GM21360 (cell line): ENCODE results near the gene RAB9A.
"Not testable (repeated sequence)": the region's sequence is repeated elsewhere in the genome, so short reads cannot be mapped to it uniquely, and the experiment has no call there.

ENCODE experiments used
- ATAC-seq: cut with Tn5 transposase; IDR thresholded peaks from one replicate; pipeline ENCODE4 v1.9.1; 2021; ENCODE audit warnings: mild to moderate bottlenecking, moderate library complexity; ENCODE audit not compliant: unreplicated experiment

Gene RAB9A

DNA sequence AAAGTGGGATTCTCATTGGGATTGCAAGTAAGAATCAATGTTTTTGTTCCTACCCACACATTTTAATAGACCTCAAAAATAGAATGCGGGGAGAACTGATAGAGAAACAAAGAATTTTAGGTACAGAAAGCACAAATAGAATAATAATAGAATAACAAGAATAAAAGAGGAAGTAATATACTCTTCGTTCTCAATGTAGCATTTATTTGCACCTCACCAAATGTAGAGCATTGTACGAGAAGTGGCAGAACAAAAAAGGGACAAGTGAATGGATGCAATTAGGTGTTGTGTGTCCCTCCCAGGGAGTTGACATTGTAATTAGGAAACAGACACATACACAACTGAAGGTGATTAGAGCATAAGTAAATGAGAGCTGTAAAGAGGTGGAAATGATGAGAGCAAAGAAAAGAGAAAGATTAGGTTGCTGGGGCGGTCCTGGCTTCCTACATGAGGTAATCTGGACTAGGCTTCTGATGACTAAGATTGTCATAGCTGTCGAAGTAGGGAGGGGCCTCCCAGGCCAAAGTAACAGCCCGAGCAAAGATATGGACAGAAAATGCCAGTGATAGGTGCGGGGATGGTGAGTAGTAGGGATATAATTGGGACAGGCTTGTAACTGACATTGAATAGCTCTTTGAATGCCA, 10.4 kb downstream of the RAB9A start:
- ATAC-seq = peak; percentile 65

DNA sequence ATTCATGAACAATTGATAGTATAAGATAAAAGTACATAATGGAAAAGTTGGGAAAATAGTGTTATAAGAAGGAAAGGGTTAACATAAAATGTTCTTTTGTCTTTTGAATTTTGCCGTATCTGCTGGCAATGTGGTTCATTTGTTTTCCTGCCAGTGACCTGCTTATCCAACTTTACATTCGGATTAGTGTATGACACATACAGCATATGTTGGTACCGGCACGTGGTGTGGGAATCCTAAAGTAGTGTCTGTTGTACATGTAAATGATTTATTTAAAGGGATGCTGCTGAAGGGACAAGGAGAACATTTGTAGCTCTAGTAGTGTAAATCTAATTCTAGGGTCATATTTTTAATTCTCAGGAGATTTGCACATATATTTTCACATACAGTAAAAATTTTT, 11.5 kb downstream of the RAB9A start:
- ATAC-seq = no peak

DNA sequence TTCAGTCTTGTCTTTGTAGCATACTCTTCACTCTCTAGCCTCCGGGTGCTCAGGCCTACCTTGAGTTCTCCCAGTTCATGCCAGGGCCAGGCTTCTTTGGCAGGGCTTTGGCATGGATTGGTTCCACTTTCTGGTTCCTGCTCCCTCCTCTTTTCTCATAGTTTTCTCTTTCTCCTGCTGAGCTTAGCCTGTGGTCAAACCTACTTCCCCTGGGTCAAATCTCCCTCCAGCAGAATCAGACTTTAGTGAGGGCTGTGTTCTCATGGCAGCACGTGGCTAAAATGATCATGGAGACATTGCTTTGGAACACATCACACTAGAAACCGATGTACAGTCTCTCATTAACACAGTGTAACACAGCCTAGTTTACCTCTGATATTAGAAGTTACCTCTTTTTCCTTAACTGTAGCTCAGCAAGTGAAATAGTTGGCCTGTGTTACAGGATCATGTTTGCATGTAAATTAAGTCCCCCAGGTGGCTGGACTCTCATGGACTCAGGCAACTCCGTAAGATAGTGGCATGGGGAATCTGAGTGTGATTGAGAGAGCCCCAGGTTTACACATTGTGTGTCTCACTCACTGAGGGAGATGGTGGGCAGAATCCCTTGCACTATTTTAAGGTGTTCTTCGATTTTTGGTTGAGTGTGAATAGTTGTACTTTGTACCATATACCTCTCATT, 13.3 kb downstream of the RAB9A start:
- no peak for ATAC-seq

DNA sequence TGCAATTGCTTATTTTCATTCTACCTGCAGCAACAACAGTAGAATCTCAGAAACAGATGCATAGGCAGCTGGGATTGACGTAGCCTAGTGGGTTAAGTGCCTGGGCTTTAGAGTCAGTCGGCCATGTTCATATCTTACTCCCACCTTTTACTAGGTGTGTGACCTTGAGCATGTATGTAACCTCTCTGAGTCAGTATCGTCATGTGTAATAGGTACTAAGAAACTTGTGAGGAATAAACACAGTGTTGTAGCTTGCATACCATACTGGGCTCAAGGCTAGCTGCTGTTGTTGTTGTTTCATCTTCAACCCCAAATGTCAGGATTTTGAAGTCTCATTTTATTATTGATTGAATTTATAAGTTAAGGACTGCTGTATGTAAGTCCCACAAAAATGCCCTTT, 14.2 kb downstream of the RAB9A start:
- no peak for ATAC-seq

DNA sequence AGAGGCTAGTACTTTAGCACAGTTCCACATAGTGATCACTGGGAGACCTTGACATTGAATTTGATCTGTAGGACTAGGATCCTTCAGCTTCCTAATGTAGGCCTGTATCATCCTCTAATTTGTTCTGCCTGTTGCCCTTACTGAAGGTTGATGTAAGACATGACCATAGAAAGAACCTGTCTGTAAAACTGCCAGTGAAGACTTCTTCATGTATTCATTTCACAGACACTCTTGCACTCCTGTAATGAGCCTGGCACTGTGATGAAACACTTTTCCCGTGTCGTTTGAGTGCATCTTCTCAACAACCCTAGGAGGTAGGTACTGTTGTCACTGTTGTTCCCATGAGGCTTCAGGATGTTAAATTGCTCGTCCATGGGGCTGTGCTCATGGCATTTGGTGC, 14.7 kb downstream of the RAB9A start:
- ATAC-seq = no peak

DNA sequence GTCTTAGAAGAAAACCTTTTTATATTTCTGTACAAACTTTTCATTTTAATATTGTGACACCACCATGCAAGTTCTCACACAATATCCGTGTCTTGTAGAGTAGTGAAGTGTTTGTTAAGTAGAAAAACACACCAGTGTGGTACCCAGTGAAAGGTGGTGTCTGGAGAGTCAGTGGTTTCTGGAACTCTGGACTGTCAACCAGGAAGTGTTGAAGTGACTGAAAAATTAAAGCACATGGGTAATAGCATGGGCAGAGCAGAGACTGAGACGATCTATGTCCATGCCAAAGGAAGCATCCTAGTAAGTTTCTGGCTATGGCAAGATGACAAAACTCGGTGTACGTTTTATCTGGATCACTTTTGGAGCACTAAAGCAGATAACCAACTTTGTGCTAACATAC, 22.2 kb downstream of the RAB9A start:
- ATAC-seq = no peak

DNA sequence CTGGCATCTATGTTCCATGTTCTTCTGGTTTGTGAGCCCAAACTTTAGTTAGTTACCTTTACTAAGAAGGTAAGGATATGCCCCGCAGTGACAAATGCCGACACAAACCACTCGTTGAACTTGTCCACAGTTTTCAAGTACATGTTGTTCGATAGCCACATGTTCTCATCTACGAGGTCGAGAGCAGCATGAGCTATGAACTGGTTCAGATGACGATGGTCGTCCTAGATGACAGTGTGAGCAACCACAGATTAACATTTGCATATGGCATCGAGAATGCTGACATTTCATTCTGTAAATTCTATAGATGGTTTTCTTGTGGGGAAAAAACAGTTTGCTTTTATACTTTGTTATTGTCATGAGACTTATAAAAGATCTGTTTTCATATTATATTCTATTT, 27.5 kb downstream of the RAB9A start:
- no peak for ATAC-seq

DNA sequence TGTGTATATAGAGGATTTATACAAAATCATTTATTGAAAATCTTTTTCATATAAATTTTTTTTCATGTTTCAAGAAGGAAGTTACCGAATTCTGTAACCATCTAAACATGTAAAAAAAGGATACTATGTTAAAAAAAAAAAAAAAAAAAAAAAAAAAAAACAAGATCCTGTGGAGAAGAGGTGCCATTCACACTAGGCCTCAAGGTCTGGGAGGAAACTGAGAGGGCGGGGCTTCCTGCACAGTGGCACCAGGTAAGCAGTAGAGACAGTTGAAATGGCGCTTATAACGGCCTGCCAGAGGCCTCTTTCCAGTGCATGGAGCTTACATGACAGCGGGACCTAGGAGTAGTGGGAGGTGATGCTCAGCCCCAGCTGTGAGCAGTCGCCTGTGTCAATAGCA, 28.0 kb downstream of the RAB9A start:
- ATAC-seq = no peak

DNA sequence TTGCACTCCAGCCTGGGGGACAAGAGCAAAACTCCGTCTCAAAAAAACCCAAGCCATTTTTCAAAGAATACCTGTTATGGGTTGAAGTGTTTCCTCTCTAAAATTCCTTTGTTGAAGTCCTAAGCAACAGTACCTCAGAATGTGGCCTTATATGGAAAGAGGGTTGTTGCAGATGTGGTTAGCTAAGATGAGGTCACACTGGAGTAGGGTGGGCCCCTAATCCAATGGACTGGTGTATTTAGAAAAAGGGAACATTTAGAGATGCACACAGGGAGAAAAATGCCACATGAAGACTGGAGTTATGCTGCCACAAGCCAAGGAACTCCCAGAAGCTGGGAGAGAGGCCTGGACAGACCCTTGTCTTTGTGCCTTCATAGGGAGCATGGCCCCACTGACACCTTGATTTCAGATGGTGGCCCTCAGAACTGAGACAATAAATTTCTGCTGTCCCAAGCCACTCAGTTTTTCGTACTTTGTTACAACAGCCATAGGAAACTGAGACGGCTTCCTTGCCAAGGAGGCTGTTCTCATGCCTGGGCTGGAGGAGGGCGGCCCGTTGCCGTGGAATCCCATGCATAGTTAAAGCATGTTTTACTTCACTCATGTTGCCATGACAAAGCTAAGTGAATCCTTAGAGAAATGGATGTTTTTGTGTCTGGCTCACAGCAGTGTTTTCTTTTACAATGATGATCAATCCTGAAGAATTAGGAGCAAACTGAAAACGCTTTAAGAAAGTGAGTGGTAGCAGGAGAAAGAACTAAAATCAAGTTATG, 29.0 kb downstream of the RAB9A start:
- ATAC-seq = no peak

DNA sequence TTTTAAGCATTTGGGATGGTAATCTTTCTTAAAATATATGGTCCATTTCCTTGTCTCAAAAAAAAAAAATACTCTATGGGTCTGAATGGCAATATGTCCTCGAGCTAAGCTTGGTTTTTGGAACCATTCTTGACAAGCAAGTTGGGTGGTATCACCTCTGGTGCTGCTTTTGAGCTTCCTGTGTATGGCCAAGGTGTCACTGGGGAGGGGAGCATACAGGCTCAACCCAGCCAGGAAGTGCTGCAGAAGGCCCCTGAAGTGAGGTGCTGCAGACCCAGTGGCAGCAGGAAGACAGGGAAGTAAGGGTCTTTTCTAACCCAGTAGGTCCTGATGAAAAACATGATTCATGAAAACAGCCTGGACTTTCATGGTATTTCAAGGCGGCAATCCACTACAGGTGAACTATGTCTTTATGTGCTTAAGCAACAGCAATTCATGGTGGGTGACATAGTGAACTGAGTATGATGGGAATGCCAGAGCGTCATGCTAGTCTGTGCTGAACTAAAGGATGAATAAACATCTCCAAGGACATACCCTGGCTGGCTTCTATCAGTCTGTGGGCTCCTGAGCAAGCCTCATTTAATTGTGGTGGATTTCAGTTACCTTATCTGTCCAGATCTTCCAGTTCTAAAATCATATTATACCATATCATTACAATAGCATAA, 30.4 kb downstream of the RAB9A start:
- ATAC-seq = no peak

DNA sequence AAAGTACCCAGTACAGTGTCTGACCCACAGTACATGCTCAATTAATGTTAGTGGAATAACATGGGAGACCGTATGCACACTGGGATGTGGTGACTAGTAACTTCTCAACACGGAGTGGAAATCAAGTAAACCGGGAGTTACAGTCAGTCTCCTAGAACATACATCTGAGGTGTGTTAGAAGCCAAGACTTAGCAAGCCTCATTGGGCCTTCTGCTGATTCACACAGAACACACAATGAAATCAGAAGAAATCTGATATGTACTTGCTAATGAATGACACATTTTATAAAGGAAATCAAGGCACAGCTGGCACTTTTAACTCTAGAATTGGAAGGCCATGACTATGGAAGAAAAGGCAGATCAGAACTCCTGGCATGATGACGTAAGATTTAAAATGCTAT, 32.4 kb downstream of the RAB9A start:
- ATAC-seq = no peak

DNA sequence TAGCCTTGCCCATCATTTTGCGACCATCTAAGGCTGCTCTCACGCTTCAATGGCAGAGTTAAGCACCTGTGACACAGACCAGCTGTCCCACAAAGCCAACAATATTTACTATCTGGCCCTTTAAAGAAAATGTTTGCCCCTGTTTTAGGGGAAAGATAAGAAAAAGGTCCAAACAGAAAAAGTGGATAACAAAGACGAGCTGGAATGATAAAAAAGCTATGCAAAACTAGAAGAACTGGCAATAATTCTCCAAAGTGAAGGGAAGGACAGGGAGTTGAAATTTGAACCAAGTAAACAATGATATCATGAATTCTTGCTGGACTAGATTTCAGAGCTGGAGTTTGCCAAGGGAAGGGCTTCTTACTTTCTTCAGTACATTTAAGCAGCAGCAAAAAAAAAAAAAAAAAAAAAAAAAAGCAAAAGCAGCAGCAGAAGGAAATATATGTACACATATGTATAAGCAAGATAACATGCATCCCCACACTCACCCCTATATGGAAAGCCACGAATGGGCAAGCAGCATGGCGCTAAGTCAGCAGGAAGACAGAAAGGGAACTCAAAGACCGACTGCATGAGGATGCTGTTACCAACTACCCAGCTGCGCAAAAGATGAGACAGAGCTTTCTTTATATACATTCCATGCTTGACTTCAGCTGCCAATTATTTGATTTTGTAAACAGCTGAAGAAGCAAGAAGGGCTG, 33.0 kb downstream of the RAB9A start:
- ATAC-seq = no peak

DNA sequence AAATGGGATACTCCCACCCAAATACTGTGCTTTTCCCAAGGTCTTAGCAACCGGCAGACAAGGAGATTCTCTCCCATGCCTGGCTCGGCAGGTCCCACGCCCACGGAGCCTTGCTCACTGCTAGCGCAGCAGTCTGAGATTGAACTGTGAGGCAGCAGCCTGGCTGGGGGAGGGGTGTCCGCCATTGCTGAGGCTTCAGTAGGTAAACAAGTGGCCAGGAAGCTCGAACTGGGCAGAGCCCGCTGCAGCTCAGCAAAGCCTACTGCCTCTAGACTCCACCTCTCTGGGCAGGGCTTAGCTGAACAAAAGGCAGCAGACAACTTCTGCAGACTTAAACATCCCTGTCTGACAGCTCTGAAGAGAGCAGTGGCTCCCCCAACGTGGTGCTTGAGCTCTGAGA, 36.0 kb downstream of the RAB9A start:
- not testable (repeated sequence) for ATAC-seq

DNA sequence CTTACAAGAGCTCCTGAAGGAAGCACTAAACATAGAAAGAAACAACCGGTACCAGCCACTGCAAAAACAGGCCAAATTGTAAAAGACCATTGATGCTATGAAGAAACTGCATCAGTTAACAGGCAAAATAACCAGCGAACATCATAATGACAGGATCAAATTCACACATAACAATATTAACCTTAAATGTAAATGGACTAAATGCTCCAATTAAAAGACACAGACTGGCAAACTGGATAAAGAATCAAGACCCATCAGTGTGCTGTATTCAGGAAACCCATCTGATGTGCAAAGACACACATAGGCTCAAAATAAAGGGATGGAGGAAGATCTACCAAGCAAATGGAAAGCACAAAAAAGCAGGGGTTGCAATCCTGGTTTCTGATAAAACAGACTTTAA, 37.7 kb downstream of the RAB9A start:
- ATAC-seq = not testable (repeated sequence)

DNA sequence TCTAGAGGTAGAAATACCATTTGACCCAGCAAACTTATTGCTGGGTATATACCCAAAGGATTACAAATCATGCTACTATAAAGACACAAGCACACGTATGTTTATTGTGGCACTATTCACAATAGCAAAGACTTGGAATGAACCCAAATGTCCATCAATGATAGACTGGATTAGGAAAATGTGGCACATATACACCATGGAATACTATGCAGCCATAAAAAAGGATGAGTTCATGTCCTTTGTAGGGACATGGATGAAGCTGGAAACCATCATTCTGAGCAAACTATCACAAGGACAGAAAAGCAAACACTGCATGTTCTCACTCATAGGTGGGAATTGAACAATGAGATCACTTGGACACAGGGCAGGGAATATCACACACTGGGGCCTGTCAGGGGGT, 41.6 kb downstream of the RAB9A start:
- not testable (repeated sequence) for ATAC-seq

DNA sequence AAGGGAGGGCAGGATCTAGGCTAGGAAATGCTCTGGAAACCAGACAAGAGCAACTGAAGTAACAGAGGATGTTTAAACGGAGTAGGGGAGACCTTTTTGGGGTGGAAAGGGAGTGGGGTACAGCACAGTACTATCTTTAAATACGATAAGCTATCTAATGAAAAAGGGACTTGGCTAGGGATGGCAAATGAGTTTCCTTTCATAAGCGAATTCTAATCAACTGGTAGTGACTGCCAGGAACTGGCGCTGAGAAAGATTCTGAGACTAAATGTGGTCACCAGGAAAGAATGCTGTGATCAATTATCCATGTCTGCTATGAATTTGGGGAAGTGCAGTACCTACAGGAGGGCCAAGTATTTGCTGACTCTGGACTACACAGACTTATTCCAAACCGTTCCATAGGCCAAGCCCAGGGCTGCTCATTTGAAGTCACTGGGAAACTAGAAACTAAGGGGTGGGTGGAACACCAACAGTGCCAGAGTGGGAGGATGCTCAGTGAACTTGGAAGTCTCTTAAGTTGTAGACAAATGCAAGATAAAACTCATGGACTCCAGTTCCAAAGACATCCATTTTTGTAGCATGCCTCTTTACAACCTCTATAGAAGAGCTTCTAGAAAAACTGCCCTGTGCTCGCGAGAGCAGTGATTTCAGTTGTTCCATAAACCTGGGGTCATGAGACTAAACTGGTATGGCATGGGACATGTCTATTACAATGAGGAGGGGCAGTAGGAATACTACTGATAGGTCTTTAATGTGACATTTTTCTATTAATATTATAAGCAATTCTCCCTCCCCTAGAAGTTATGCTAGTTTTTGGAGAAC, 43.5 kb downstream of the RAB9A start:
- ATAC-seq = no peak

DNA sequence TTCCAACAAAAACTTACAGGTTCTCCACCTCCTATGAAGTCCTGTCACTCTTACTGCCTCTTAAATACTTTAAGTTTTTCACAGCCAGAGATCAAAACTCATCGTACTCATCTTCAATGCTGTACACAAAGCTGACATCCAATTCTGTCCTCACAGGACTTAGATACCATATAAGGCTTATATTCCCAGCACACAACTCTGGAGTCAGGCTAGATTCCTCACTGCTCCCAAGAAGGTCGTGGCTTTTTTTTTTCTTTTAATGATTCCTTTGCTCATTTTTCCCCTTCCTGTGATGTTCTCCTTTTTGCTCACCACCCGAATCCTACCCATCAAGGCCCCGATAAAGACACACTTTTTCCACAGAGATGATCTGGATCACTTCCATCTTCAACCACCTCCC, 44.6 kb downstream of the RAB9A start:
- ATAC-seq = no peak

DNA sequence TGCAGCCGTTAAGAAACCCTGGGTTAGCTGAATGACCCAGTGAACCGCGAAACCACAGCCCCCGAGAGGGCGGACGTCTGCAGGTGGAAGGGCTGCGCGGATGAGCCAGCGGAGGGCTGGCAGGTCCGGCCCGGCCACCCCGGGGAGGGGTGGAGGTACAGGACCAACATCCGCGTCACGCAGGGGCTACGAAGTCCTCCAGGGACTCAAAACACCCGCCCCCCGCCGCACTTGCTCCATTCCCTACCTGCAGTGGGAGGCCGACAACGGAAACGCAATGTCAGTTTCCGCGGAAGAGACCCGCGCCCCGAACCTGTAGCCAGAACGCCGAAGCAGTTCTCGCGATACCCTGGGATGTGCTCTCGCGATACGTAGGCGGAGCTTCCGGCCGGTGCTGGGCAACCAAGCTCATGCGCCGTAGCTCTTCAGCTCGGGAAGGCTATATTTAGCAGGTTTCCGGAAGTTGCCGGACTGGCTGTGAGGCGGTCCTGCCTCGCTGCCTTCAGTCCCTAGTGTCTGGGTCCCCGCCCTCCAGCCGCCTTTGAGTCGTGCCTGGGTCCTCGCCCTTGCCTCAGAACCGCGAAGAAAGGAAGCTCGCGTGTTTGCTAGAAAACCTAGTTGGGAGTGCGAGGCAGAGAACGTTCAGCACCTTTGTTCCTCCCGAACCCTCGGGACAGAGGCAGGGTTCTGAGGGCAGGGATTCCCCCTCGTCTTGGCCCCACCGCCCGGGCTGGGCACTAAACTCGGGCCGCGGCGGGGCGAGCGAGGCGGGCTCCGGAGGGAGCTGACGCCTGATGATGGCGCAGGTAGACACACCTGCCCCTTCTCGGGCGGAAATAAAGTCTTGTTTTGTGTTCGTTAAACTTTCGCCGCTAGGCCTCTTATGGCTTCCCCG, 45.6 kb downstream of the RAB9A start, which contains the start of the genes OFD1 and TRAPPC2:
OFD1 (plus strand) TSS at position 471 of the 895 bp plus-strand sequence; CDS start at position 795, 324 bp downstream.
TRAPPC2 (minus strand) TSS at position 343 of the 895 bp plus-strand sequence. CDS start 14,657 bp downstream, outside the sequence.
- peak; percentile 96 for ATAC-seq

DNA sequence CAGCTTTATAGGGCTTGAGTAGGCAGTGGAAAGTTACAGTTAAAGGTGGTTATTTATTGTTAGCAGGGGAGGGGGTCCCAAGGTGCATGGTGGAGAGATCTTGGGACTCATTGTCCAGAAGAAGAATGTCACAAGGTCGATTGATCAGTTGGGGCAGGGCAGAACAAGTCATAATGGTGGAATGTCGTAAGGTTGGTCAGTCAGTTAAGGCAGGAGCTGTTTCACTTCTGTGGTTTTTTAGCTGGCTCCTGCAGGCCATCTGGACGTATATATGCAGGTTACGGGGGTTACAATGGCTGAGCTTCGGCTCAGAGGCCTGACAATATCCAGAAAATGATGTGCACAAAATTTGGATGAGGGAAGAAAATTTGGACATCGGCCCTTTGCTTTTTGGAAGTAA, 52.8 kb downstream of the RAB9A start:
- ATAC-seq = no peak
